Measurements from ENCODE around the gene CAPN1. TPM values are rescaled to one million over a fixed set of nuclear protein-coding genes. Genes with fewer than 3 reads are reported as not detected.
A peak's percentile ranks its signal among the peaks of the same experiment; 100 is the strongest.

The CAPN1 gene
- total RNA-seq, 1 donor from 2014 or later, result 179 TPM

DNA sequence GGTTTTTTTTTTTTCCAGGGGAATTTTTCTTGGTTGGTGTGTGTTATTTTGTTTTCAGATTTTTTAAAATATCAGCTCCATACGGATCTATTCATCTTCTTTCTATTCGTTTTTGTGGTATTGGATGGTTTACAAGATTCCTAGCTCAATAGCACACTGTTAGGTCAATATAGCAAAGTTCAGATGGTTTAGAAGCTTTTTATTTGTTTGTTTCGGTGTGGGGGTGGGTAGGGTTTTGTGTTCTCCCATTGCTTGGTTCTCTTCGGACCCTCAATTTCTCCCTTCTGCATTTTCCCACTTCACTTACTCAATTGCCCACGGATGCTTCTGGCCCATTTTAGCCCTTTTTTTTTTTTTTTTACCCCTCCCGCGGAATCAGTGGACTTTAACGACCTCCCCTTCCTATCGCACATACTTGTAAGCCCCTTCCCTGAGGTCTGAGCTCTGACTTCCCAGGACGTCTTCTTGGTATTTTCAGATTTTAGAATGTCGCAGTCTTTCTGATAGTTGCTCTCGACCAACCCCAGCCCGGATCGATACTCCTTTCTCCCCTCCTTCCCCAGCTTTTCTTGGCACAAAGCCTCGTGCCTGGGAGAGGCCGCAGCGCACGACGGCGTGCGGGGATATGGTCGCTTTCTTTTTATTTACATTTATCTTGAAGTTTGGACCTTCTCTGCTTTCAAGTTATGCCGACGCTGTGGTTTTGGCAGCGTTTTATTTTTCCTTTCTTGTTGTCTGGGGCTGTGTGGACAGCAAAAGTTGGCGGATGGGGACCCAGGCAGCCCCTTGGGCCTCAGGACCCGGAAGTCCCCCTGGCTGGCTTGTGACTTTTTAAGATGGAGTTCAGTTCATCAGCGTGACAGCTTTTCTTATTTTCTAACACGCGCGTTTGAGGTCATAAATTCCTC is 16.1 kb upstream of the CAPN1 start:
- ATAC-seq (no peak), DNase-seq (no peak)
- H3K9me3 ChIP-seq, result no peaks in the 10 kb centered on the region
- H3K27me3 ChIP-seq, result no peaks in the 10 kb centered on the region
- TF ChIP-seq, protein P1, sequence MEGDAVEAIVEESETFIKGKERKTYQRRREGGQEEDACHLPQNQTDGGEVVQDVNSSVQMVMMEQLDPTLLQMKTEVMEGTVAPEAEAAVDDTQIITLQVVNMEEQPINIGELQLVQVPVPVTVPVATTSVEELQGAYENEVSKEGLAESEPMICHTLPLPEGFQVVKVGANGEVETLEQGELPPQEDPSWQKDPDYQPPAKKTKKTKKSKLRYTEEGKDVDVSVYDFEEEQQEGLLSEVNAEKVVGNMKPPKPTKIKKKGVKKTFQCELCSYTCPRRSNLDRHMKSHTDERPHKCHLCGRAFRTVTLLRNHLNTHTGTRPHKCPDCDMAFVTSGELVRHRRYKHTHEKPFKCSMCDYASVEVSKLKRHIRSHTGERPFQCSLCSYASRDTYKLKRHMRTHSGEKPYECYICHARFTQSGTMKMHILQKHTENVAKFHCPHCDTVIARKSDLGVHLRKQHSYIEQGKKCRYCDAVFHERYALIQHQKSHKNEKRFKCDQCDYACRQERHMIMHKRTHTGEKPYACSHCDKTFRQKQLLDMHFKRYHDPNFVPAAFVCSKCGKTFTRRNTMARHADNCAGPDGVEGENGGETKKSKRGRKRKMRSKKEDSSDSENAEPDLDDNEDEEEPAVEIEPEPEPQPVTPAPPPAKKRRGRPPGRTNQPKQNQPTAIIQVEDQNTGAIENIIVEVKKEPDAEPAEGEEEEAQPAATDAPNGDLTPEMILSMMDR (IDR thresholded peaks at IDR 0.05), result no peak
- no peaks in the 10 kb centered on the region for H3K36me3 ChIP-seq
- peak overlapping the region; percentile 9 for H3K4me3 ChIP-seq
- no peak overlapping the region for H3K27ac ChIP-seq
- no peaks in the 10 kb centered on the region for H3K4me1 ChIP-seq
- intact Hi-C loops (cut with DNase I), result no loop called here

DNA sequence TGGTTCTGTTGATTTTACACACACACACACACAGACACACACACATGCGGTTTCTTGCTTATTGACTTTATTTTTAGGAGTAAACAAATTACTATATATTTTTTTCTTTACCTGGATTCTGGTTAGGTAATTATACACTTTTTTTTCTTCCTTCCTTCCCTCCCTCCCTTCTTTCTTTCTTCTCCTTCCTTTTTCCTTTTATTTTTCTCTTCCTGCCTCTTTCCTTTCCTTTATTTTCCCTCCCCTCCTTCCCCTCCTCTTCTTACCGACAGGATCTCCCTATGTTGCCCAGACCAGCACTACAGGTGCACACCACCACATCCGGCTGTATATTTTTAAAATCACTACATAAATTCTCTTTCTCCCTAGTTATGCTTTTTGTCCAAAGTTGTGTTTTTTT is 14.8 kb upstream of the CAPN1 start:
- H3K4me1 ChIP-seq, result no peaks in the 10 kb centered on the region
- H3K27me3 ChIP-seq, result no peaks in the 10 kb centered on the region
- ATAC-seq (no peak), DNase-seq (no peak)
- H3K9me3 ChIP-seq, result no peaks in the 10 kb centered on the region
- no peak overlapping the region for H3K4me3 ChIP-seq
- TF ChIP-seq, protein P1 (IDR thresholded peaks at IDR 0.05), result no peak
- intact Hi-C loops (cut with DNase I), result no loop called here
- no peaks in the 10 kb centered on the region for H3K36me3 ChIP-seq
- H3K27ac ChIP-seq, result no peak overlapping the region

DNA sequence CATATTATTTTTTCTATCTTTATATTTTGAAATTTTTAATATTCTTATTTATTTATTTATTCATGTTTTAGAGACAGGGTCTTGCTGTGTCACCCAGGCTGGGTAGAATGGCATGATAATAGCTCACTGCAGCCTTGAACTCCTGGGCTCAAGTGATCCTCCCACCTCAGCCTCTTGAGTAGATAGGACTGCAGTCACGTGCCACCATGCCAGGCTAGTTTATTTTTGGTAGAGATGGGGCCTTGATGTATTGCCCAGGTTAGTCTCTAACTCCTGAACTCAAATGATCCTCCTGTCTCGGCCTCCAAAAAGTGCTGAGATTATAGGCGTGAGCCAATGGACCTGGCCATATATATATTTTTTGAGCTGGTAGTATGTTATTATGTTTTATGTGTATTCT is 14.1 kb upstream of the CAPN1 start:
- TF ChIP-seq, protein P1 (IDR thresholded peaks at IDR 0.05), result no peak
- Histone ChIP-seq H3K9me3 (no peaks in the 10 kb centered on the region), H3K4me1 (no peaks in the 10 kb centered on the region), H3K27me3 (no peaks in the 10 kb centered on the region), H3K4me3 (no peak overlapping the region), H3K27ac (no peak overlapping the region), H3K36me3 (no peaks in the 10 kb centered on the region)
- DNase-seq (no peak), ATAC-seq (no peak)
- intact Hi-C loops (cut with DNase I), result no loop called here

DNA sequence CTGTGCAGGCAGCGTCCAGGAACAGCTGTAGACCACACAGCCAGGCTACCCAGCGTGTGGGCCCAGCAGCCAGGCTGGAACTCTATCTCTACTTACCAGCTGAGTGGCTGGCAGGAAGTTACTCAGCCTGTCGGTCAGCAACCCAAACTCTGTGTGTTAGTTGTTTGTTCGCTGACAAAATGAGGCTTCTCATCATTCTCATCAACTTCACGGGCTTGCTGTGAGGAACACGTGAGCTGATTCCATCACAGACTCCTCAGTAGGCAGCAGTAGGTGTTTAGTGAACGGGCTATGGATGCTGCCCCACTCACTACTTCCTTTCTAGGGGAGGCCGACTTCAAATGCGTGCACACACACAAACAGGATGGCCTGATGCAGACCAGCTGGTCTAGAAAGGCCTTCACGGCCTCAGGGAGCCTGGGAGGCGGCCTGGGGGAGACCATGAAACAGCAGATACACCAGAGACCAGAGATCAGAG is 12.5 kb upstream of the CAPN1 start:
- DNase-seq, result no peak
- H3K4me3 ChIP-seq, result no peak overlapping the region
- intact Hi-C loops (cut with DNase I), result no loop called here
- no peaks in the 10 kb centered on the region for H3K4me1 ChIP-seq
- H3K27ac ChIP-seq, result no peak overlapping the region
- peak; percentile 17 for ATAC-seq
- TF ChIP-seq, protein P1 (IDR thresholded peaks at IDR 0.05), result no peak
- no peaks in the 10 kb centered on the region for H3K27me3 ChIP-seq
- H3K9me3 ChIP-seq, result no peaks in the 10 kb centered on the region
- no peaks in the 10 kb centered on the region for H3K36me3 ChIP-seq

DNA sequence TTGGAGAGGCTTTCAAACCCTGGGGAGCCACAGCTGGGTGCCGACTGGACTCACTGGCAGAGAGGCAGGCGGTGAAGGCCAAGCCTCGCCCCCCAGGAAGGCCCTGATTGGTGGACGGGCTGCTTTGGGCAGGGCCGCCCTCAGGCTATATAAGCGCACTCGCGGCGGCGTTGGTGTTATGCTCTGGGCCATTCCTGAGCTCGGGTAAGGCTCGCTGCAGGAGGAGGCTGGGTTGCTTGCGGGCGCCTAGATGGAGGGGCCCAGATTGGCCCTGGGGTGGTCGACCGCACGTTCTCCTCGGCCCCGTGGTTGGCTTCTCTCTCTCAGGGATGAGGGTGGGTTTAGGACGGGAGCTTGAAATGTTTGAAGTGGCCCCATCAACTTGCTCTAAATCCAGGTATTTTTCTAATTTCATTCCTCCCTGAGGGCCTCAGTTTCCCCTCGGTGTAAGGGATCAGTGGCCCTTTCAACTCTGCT is 11.6 kb upstream of the CAPN1 start, which contains the start of gene SPDYC:
Gene SPDYC, plus strand, starts transcription at position 176 of the 477 bp plus-strand sequence. CDS start 1,125 bp downstream, outside the sequence.
- no peaks in the 10 kb centered on the region for H3K27me3 ChIP-seq
- H3K36me3 ChIP-seq, result no peaks in the 10 kb centered on the region
- no peak within 1 kb of the TSS for H3K27ac ChIP-seq
- TF ChIP-seq, protein P1 (IDR thresholded peaks at IDR 0.05), result no peak
- H3K4me1 ChIP-seq, result no peaks in the 10 kb centered on the region
- DNase-seq (no peak), ATAC-seq (peak; percentile 15)
- no peaks in the 10 kb centered on the region for H3K9me3 ChIP-seq
- no peak within 1 kb of the TSS for H3K4me3 ChIP-seq
- intact Hi-C loops (cut with DNase I), result no loop called here
